Endometrium (tissue), 2 donors: ENCODE results near the gene COPG1.
"Not testable (repeated sequence)": the region's sequence is repeated elsewhere in the genome, so short reads cannot be mapped to it uniquely, and the experiment has no call there.

Source experiments
- FAIRE-seq: peaks from 2 replicates; lab custom pipeline; 2012; peaks lifted over from hg19 to GRCh38; lab: Jason Lieb, UNC
- donor health status: control.
- donor health status: control.

The COPG1 gene

DNA sequence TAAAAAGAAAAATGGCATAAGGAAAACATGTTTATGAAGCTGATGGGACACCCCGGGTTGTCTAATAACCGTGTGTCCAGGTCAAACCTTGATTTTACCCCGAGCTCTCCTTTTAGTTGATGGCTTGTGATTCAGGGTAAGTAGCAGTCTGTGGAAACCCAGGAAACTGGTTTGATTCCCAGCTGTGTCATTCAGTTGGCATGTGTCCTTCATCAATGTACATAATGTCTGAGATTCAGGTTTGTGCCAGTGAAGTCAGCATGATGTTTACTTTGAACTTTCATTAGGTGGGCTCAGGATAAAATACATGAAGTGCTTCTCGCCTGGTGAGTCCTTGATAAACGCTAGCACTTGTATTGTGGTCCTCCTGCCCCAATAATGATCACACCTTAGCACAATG is 4.3 kb upstream of the COPG1 start:
- no peak for FAIRE-seq

DNA sequence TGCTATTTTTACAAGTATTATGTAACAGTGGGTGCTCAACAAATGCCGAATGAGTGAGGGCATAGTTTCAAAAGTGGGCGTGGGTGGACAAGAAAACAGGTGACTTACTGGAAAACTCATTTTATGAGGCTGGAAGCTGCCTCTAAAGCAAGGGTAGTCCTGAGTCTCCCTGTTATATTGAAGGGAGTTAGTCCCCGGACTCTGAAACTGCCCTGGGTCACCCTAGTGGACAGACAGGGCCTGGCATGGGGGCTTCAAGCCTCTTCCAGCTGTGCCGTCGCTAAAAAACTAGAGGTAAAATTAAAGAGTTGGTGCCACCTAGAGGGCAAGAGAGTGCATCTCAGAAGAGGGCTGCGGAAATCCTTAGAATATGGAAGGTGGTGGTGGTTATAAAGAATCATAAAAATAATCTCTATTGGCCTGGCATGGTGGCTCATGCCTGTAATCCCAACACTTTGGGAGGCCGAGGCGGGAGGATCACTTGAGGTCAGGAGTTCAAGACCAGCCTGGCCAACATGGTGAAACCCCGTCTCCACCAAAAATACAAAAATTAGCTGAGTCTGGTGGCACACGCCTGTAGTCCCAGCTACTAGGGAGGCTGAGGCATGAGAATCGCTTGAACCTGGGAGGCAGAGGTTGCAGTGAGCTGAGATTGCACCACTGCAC is 3.6 kb upstream of the COPG1 start:
- not testable (repeated sequence) for FAIRE-seq

DNA sequence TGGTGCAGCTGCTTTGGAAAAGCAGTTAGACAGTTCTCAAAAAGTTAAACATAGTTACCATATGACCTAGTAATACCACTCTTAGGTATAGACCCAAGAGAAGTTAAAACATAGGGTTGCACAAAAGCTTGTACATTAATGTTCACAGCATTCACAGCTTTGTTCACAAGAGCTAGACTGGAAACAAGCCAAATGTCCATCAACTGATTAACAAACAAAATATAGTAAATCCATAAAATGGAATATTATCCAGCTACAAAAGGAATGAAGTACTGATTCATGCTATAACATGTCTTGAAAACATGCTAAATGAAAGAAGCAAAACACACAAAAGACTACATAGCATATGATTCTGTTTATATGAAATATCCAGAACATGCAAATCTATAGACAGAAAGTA is 2.8 kb upstream of the COPG1 start:
- FAIRE-seq, result no peak

DNA sequence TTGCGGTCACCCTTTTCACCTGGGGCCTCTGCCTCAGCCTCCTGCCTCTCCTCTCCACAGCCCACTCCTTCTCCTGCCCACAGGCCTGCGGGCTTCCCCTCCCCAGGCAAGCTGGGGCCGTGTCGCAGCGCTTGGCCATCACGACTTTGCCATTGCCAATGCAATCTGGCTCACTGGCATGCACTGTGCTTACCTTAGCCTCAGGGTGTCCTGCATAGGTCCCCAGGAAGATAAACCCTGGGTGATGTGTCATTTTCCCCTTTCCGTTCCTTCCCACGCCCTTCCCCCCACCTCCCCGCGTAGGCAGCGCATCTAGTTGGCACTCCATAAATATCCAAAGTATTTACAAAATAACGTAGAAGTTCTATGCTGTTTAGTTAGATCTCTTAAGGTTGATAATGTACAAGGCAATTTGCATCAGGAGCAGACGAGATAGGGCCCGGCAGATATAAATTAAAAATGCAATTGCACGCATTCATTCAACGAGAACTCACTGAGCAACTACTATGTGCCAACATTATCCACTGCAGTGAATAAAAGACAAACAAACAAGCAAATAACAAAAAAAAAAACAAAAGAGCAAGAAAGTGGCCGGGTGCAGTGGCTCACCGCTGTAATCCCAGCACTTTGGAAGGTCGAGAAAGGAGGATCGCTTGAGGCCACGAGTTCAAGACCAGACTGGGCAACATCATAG is 973 bp upstream of the COPG1 start:
- no peak for FAIRE-seq

DNA sequence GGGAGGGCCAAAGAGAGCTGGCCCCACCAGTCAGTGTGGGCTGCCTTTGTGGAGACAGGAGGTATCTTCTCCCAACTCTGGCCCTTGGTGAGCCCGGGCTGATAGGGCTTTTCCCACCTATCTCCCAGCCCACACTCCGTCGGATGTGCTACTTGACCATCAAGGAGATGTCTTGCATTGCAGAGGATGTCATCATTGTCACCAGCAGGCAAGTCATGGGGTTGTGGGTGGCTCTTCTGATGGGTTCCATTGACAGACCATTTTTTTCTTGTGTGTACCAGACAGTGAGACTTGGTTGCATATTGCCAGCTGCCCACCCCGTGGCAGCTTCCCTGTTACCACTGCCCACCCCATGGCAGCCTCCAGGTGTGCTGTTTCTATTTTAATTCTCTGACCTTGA is 3.3 kb downstream of the COPG1 start:
- no peak for FAIRE-seq

DNA sequence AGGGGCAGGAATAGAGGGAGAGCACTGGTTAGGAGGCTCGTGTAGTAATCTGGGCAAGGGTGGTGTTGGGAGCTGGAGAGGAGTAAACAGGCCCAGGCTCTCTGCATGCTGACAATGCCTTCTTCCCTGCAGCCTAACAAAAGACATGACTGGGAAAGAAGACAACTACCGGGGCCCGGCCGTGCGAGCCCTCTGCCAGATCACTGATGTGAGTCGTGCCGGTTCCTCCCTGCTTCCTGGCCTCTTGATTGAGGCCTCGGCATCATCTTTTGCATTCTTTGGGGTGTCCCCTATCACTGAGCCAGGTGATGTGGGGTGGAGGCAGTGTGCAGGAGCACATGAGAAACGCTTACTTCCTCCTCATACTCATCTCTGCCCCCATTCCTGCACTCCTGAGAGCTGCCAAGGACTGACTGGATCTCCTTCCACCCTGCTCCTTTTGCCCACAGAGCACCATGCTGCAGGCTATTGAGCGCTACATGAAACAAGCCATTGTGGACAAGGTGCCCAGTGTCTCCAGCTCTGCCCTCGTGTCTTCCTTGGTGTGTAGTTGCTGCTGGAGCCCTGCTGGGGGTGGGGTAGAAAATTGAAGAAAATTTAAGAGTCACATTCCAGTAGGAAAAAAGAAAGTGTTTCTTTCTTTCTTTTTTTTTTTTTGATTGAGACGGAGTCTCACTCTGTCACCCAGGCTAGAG is 5.3 kb downstream of the COPG1 start:
- no peak for FAIRE-seq

DNA sequence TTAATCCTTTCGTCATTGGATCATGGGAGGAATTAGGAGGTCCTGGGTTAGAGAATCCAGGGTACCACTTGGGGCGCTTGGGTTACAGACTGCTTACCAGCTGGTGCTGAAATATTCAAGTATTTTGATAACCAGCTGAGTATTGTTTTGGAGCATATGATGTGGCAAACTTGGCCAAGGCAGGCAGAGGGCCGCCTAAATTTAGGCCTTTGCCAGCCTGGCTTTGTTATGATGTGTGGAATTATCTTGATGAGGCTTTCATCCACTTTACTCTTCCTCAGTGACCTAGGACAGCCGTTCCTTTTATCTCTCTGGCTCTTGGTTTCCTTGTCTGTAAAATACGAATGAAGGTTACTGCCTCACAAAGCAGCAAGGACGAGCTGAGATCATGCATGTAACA is 6.9 kb downstream of the COPG1 start:
- no peak for FAIRE-seq

DNA sequence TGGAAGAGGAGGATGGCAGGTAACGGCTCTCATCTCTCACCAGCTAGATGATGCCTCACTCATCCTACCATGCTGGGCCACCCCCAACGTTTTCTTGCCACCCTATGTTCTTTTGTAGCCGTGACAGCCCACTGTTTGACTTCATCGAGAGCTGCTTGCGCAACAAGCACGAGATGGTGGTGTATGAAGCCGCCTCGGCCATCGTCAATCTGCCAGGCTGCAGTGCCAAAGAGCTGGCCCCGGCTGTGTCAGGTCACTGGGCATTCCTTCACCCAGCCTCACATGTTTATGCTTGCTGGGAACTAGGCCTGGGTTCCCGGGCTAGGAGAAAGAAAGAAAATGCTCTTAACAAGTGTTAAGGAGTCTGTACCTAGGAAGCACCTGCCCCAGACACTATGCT is 8.2 kb downstream of the COPG1 start:
- no peak for FAIRE-seq

DNA sequence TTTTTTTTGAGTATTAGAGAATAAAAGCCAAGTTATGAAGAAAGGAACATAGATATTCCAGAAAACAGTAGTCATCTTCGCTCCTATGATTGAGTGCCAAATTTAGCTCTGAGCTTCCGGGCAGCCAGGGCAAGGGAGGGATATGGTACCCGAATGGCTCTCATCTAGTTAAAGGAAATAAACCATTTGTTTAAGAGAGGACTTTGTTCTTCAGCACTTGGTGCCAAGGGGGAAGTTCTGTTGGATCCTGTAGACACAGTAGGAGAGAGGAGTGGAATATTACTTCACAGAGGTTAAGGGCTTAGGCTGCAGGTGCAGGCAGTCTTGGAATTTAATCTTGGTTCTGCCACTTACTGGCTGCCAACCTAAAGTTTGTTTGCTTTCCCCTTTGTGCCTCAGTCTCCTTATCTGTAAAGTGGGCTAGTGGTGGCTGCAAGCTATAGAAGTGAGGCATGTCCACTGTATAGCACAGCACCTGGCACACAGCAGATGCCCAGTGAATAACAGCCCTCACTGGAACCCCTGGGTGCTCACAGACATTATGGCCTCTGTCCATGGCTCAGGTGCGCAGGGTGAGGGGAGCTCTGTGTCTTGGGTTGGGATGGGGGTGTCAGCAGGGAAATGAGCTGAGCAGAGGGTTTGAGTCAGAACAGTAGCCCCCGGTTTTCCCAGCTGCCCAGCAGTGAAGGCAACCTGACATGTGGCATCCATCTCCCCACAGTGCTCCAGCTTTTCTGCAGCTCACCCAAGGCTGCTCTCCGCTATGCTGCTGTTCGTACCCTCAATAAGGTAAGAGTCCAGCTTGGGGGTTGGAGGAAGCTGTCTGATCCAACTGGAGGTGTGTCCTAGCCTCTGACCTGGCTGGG is 10.4 kb downstream of the COPG1 start:
- FAIRE-seq, result no peak

DNA sequence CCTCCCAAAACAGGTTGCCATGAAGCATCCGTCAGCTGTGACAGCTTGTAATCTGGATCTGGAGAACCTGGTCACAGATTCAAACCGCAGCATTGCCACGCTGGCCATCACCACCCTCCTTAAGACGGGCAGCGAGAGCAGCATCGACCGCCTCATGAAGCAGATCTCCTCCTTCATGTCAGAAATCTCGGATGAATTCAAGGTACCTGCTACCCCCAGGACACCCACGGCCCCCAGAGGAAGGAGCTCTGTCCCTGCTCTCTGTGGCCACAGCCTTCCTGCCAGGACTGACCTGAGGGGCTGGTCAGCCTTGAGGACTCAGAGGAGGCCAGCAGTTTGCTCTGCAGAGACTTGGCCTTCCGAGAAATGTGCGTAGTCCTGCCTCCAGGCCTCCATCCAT is 11.2 kb downstream of the COPG1 start:
- FAIRE-seq, result no peak

DNA sequence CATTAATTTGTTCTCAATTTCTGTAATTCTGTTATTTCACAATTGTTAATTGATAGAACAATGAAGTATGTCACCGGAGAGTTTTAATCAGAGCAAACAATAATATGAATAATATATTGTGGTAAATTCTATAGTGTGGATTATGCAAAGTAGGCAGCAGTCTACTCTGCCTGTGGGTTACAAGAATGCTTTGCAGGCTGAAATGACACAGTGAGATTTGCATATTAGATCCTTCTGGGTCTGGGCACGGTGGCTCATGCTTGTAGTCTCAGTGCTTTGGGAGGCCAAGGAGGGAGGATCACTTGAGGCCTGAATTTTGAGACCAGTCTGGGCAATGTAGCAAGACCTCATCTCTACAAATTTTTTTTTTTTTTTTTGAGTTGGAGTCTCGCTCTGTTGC is 12.5 kb downstream of the COPG1 start:
- FAIRE-seq, result no peak

DNA sequence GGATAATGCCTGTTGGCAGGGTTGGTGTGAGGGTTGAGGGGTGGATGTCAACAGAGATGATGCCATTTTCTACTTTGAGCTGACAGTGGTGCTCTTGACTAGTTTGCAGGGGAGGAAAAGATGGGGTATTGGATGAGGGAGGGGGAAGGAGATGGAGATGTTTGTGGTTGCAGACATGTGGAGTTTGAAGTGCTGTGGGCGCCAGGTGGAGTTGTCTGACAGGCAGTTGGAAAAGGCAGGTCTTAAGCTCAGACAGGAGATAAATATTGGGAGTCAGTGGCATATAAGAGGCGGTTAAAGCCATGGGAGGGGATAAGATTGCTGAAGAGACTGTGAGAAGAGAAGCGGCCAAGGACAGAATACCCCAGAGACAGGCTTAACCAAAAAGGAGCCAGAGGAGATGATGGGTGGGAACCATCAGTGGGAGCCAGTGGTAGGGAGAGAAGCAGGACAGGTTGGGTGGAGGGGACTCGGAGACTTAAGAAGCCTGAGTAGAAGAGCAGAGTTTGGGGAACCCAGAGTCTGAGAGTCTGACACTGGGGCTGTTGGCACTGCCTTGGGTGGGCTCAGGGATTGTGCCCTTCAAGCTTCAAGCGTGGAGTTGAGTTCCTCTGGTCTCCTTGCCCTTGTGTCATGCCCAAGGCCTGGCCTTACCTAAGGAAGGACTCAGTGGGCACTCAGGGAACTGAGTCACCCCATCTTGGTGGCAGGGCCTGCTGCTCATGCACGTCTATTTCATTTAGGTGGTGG is 13.9 kb downstream of the COPG1 start:
- no peak for FAIRE-seq

DNA sequence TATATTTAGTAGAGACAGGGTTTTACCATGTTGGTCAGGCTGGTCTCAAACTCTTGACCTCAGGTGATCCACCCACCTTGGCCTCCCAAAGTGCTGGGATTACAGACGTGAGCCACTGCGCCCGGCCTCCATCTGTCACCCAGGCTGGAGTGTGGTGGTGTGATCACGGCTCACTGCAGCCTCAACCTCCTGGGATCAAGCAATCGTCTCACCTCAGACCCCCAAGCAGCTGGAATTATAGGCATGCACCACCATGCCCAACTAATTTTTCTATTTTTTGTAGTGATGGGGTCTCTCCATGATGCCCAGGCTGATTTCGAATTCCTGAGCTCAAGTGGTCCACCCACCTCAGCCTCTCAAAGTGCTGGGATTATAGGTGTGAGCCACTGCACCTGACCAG is 15.6 kb downstream of the COPG1 start:
- FAIRE-seq, result not testable (repeated sequence)

DNA sequence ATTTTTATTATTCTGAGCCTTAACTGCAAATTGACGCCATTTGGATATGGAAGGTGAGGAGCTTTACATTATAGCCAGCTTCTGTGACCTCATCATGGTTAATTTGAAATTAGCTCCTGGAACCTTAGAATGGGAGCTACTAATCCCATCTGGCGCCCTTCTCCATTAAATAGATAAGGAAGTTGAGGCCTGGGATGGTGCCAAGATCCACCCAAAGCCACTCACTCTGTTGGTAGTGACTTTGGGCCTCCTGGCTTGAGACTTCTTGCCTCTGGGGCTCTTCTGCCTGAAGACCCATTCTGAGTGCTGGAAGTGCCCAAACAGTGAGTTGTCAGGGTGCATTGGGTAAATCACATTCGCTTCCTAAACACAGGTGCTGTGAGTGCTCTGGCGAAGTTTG is 17.2 kb downstream of the COPG1 start:
- no peak for FAIRE-seq

DNA sequence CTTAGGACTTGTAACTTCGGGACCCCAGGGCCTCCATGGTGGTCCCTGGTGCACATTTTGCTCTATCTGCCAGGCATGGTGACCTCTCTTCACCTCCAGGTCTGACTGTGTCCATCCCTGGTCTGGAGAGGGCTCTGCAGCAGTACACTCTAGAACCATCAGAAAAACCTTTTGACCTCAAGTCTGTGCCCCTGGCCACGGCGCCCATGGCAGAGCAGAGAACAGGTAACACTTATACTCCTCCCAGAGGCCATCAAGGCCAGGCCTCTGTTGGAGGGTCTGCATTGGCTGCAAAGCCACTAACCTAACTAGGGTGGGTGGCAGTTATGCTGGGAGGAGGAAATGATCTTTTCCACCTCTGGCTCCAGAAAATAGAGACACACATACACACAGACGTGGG is 19.0 kb downstream of the COPG1 start:
- FAIRE-seq, result no peak

DNA sequence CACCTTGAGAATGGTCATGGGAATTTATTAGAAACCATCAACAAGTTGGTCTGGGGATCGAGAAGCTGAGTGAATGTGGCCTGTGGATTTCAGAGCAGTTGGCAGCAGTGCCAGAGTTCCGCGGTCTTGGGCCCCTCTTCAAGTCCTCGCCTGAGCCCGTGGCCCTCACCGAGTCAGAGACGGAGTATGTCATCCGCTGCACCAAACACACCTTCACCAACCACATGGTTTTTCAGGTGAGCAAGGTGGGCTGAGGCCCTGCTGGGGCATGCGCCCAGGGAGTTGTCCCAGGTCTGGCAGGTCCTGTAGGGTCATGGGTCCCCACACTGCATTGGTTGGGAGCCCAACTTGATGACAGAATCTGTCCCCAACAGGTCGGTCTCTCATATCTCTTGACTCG is 22.3 kb downstream of the COPG1 start:
- FAIRE-seq, result no peak

DNA sequence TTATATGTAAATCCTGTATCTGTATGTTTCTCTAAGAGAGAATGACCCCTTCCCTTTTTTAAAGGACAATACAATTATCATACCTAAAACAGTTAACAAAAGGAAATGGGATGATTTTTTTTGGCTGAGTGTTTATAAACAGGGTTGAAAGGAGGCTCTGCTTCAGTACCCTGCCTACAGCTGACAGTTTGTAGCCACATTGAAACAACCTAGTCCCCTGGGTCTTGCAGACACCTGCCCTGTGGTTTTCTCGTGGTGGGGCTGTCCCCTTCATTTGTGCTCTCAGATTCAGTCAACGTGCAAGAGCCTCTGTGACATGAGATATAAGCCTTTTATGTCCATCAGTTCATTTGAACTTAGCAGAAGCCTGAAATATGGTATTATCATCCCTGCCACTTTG is 27.0 kb downstream of the COPG1 start:
- FAIRE-seq, result no peak

DNA sequence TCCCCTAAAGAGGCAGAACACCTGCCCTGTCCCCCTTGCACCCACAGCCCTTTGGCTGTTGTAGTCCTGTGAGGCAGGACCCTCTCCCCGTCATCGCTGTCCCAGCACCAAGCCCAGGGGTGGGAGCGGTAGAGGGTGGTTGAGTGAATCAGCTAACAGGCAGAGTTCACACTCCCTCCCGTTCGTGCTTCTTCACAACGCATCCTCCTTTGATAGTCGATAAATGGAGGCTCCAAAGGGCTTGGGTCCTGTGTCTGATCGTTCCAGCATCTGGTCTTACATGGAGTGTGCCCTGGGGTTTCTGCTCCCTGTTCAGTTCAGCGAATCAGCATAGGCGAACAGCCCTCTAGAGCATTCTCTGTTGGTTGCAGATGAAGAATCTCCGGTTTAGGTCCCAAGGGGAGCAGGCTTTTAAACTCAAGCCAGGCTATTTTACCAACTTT is 28.4 kb downstream of the COPG1 start:
- FAIRE-seq, result no peak

DNA sequence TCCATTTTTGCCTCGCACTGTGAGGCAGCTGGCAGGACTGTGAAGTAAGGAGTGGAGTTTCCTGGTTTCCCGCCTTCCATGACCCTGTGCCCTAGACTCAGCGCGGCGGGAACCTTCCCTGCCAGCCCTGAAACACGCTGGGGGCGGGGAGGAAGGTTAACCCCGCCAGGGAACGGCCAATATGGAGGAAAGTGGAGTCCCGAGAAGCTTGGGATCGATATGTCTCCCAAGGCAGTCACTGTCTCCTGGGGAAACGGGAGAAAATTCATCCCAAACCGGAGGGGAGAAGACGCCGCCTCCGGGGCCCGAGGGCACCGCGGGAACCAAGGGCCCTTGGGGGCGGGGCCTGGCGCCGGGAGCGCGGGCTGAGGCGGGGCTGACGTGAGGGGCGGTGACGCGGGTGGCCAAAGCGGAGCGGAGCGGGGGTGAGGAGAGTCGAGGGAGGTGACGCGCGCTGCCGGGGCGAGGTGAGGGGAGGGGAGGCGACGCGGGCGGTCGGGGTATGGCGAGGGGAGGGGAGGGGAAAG is 29.1 kb downstream of the COPG1 start, which contains the start of gene HMCES:
TSS of gene HMCES (plus strand) at position 432 of the 527 bp plus-strand sequence. CDS start 863 bp downstream, outside the sequence.
- no peak for FAIRE-seq

DNA sequence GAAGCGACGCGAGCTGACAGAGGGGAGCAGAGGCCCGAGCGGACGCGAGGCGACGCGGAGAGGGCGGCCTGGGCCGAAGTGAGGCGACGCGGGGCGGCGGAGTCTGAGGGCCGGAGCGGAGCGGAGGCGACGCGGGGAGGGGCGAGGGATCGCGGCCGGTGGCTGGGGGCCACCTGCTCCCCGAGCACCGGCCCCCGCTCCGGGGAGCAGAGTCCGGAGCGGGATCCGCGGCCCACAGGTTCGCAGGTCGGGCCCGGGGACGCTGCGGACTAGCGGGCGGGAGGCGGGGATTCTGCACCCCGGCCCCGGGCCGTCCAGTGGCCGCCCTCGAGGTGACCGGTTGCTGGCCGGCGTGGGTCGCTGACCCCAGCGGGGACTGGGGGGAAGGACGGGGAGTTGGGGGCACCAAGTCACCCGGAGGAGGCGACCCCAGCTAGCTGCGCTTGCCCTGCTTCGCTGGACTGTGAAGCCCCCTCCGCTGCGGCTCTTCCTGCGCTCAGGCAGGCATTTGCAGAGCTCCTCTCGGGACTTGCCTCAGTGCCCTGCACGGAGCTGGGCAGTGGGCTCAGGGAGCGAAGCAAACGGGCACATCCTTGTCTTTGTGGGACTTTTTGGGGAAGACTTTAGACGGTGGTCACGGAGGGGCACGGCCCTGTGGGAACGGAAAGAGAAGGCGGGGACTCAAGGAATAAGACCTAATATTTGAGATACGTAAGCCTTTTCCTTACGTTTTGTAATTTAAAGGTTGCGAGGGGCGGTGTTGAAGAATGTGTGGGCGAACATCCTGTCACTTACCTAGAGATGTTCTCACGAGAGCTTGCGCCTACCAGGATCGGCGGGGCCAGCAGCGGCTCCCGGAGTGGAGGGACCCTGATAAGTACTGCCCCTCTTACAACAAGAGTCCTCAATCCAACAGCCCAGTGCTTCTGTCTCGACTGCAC is 29.8 kb downstream of the COPG1 start:
- FAIRE-seq, result no peak
